ENCODE data around the gene FOXK2. TPM values are rescaled to one million over a fixed set of nuclear protein-coding genes. Genes with fewer than 3 reads are reported as not detected.
"Not testable (repeated sequence)": the region's sequence is repeated elsewhere in the genome, so short reads cannot be mapped to it uniquely, and the experiment has no call there.

FOXK2 gene
- total RNA-seq, 1 donor from 2014 or later, result 97.7 TPM

GRCh38 chr17:82502207-82502606, 17.3 kb upstream of the FOXK2 start:
- Mint-ChIP-seq H3K27me3 (ENCODE audit: insufficient read depth) (peaks cover 5% of the 10 kb centered on the region), H3K9me3 (no peaks in the 10 kb centered on the region), H3K27ac (no peak overlapping the region), H3K36me3 (ENCODE audit: low read depth) (no peaks in the 10 kb centered on the region), H3K4me1 (ENCODE audit: low read depth) (peaks cover 14% of the 10 kb centered on the region), H3K4me3 (no peak overlapping the region)
- intact Hi-C loops (cut with micrococcal nuclease), result no loop called here
- DNase-seq (ENCODE audit: low spot score), result no peak

- Mint-ChIP-seq H3K27ac (no peak overlapping the region), H3K4me3 (no peak overlapping the region), H3K9me3 (no peaks in the 10 kb centered on the region), H3K36me3 (ENCODE audit: low read depth) (no peaks in the 10 kb centered on the region), H3K4me1 (ENCODE audit: low read depth) (peaks cover 6% of the 10 kb centered on the region), H3K27me3 (ENCODE audit: insufficient read depth) (peaks cover 5% of the 10 kb centered on the region)
- intact Hi-C loops (cut with micrococcal nuclease), result no loop called here
- DNase-seq (ENCODE audit: low spot score), result no peak
Observed at GRCh38 chr17:82503094-82503727, 16.3 kb upstream of the FOXK2 start.

- H3K4me3 Mint-ChIP-seq, result no peak overlapping the region
- no peaks in the 10 kb centered on the region for H3K9me3 Mint-ChIP-seq
- H3K27ac Mint-ChIP-seq, result no peak overlapping the region
- peaks cover 6% of the 10 kb centered on the region for H3K4me1 Mint-ChIP-seq (ENCODE audit: low read depth)
- peaks cover 5% of the 10 kb centered on the region for H3K27me3 Mint-ChIP-seq (ENCODE audit: insufficient read depth)
- no peaks in the 10 kb centered on the region for H3K36me3 Mint-ChIP-seq (ENCODE audit: low read depth)
- DNase-seq (ENCODE audit: low spot score), result no peak
- intact Hi-C loops (cut with micrococcal nuclease), result no loop called here
Observed at GRCh38 chr17:82503728-82504308, 15.7 kb upstream of the FOXK2 start.

- Mint-ChIP-seq H3K36me3 (ENCODE audit: low read depth) (no peaks in the 10 kb centered on the region), H3K27me3 (ENCODE audit: insufficient read depth) (no peaks in the 10 kb centered on the region), H3K27ac (no peak overlapping the region), H3K4me1 (ENCODE audit: low read depth) (peaks cover 6% of the 10 kb centered on the region), H3K4me3 (no peak overlapping the region), H3K9me3 (no peaks in the 10 kb centered on the region)
- intact Hi-C loops (cut with micrococcal nuclease), result no loop called here
- DNase-seq (ENCODE audit: low spot score), result no peak
Observed at GRCh38 chr17:82505296-82505695, 14.2 kb upstream of the FOXK2 start.

- not testable (repeated sequence) for H3K27me3 Mint-ChIP-seq (ENCODE audit: insufficient read depth); H3K4me1 Mint-ChIP-seq (ENCODE audit: low read depth); H3K4me3 Mint-ChIP-seq; H3K9me3 Mint-ChIP-seq; H3K36me3 Mint-ChIP-seq (ENCODE audit: low read depth); DNase-seq (ENCODE audit: low spot score)
- peak overlapping the region; percentile 75 for H3K27ac Mint-ChIP-seq
- intact Hi-C loops (cut with micrococcal nuclease), result loop anchor here (1.0 kb wide), 2 partner anchors 12 to 13 kb away; partner anchors contain the start of gene FOXK2
Observed at GRCh38 chr17:82506402-82506801, 13.1 kb upstream of the FOXK2 start.

GRCh38 chr17:82507631-82508175, 11.8 kb upstream of the FOXK2 start:
- Mint-ChIP-seq H3K9me3 (no peaks in the 10 kb centered on the region), H3K27ac (peak overlapping the region; percentile 46), H3K27me3 (ENCODE audit: insufficient read depth) (no peaks in the 10 kb centered on the region), H3K4me3 (no peak overlapping the region), H3K4me1 (ENCODE audit: low read depth) (peaks cover 6% of the 10 kb centered on the region), H3K36me3 (ENCODE audit: low read depth) (no peaks in the 10 kb centered on the region)
- DNase-seq (ENCODE audit: low spot score), result no peak
- intact Hi-C loops (cut with micrococcal nuclease), result no loop called here

- intact Hi-C loops (cut with micrococcal nuclease); H3K4me3 Mint-ChIP-seq; H3K27ac Mint-ChIP-seq; H3K27me3 Mint-ChIP-seq (ENCODE audit: insufficient read depth); DNase-seq (ENCODE audit: low spot score); H3K36me3 Mint-ChIP-seq (ENCODE audit: low read depth); H3K9me3 Mint-ChIP-seq; H3K4me1 Mint-ChIP-seq (ENCODE audit: low read depth): not testable (repeated sequence)
Observed at GRCh38 chr17:82511642-82512041, 7.9 kb upstream of the FOXK2 start.

GRCh38 chr17:82513864-82514263, 5.7 kb upstream of the FOXK2 start:
- H3K27me3 Mint-ChIP-seq (ENCODE audit: insufficient read depth); H3K4me3 Mint-ChIP-seq; H3K36me3 Mint-ChIP-seq (ENCODE audit: low read depth); H3K27ac Mint-ChIP-seq; H3K4me1 Mint-ChIP-seq (ENCODE audit: low read depth); intact Hi-C loops (cut with micrococcal nuclease); DNase-seq (ENCODE audit: low spot score); H3K9me3 Mint-ChIP-seq: not testable (repeated sequence)

- no peak for DNase-seq (ENCODE audit: low spot score)
- intact Hi-C loops (cut with micrococcal nuclease), result no loop called here
- Mint-ChIP-seq H3K9me3 (no peaks in the 10 kb centered on the region), H3K27me3 (ENCODE audit: insufficient read depth) (no peaks in the 10 kb centered on the region), H3K36me3 (ENCODE audit: low read depth) (peaks cover 6% of the 10 kb centered on the region), H3K4me3 (no peak overlapping the region), H3K27ac (no peak overlapping the region), H3K4me1 (ENCODE audit: low read depth) (peaks cover 5% of the 10 kb centered on the region)
Observed at GRCh38 chr17:82517230-82517865, 2.2 kb upstream of the FOXK2 start.

- Mint-ChIP-seq H3K9me3 (no peaks in the 10 kb centered on the region), H3K27me3 (ENCODE audit: insufficient read depth) (no peaks in the 10 kb centered on the region), H3K4me3 (peak overlapping the region; percentile 90), H3K27ac (peak overlapping the region; percentile 92), H3K4me1 (ENCODE audit: low read depth) (peaks cover 21% of the 10 kb centered on the region), H3K36me3 (ENCODE audit: low read depth) (peaks cover 9% of the 10 kb centered on the region)
- peak; percentile 36 for DNase-seq (ENCODE audit: low spot score)
- intact Hi-C loops (cut with micrococcal nuclease), result loop anchor here (1.0 to 2.0 kb wide), 5 partner anchors 14 to 69 kb away; partner anchors contain the start of genes CYBC1 and NARF
Observed at GRCh38 chr17:82519971-82520903, 705 bp downstream of the FOXK2 start.

- intact Hi-C loops (cut with micrococcal nuclease), result no loop called here
- Mint-ChIP-seq H3K4me3 (no peak overlapping the region), H3K4me1 (ENCODE audit: low read depth) (peaks cover 42% of the 10 kb centered on the region), H3K36me3 (ENCODE audit: low read depth) (peaks cover 9% of the 10 kb centered on the region), H3K9me3 (no peaks in the 10 kb centered on the region), H3K27ac (peak overlapping the region; percentile 29), H3K27me3 (ENCODE audit: insufficient read depth) (no peaks in the 10 kb centered on the region)
- no peak for DNase-seq (ENCODE audit: low spot score)
Observed at GRCh38 chr17:82524540-82524939, 5.0 kb downstream of the FOXK2 start.

- Mint-ChIP-seq H3K27ac (no peak overlapping the region), H3K27me3 (ENCODE audit: insufficient read depth) (no peaks in the 10 kb centered on the region), H3K4me1 (ENCODE audit: low read depth) (peaks cover 45% of the 10 kb centered on the region), H3K4me3 (no peak overlapping the region), H3K9me3 (no peaks in the 10 kb centered on the region), H3K36me3 (ENCODE audit: low read depth) (peaks cover 6% of the 10 kb centered on the region)
- intact Hi-C loops (cut with micrococcal nuclease), result no loop called here
- DNase-seq (ENCODE audit: low spot score), result no peak
Observed at GRCh38 chr17:82525712-82526111, 6.2 kb downstream of the FOXK2 start.

Data from activated T-helper 1 cell treated with anti-CD3 and anti-CD28 coated beads, Interleukin-12 subunit alpha, Interleukin-12 subunit beta, Interleukin-2, Interleukin-4 antibody, amounts not matched to agents 30 ng/mL and 10 ng/mL and 1 ng/mL, durations not matched to agents 14 hours and 24 hours and 36 hours (primary cell).